ENCODE measurements around the gene ODAD3.

ODAD3 gene

DNA sequence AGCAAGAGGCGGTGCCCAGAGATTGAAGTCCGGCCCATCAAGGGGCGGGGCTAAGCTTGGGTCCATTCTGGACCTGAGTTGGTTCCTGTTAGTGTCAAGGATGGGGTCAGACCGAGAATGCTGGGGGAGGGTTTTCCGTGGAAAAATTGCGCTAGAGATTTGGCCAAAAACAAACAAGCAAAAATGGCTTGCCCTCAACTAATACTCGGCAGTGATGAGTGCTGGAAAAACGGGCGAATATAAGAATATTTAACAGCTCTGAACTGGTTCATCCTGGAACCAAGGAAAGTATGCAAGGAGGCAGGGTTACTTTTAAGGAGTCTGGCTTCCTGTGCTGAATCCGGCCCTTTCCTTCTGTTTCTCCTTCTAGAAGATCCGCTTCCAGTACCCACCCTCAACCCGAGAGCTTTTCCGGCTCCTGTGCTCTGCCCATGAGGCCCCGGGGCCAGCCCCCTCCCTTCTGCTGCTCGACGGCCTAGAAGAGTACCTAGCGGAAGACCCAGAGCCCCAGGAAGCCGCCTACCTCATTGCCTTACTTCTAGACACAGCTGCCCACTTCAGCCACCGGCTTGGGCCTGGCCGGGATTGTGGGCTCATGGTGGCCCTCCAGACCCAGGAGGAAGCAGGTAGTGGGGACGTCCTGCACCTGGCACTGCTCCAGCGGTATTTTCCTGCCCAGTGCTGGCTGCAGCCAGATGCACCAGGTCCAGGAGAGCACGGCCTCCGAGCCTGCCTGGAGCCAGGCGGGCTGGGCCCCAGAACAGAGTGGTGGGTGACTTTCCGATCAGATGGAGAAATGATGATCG lies 59.6 kb downstream of the ODAD3 start:
- DNase-seq (ENCODE audit: low spot score): no peak

DNA sequence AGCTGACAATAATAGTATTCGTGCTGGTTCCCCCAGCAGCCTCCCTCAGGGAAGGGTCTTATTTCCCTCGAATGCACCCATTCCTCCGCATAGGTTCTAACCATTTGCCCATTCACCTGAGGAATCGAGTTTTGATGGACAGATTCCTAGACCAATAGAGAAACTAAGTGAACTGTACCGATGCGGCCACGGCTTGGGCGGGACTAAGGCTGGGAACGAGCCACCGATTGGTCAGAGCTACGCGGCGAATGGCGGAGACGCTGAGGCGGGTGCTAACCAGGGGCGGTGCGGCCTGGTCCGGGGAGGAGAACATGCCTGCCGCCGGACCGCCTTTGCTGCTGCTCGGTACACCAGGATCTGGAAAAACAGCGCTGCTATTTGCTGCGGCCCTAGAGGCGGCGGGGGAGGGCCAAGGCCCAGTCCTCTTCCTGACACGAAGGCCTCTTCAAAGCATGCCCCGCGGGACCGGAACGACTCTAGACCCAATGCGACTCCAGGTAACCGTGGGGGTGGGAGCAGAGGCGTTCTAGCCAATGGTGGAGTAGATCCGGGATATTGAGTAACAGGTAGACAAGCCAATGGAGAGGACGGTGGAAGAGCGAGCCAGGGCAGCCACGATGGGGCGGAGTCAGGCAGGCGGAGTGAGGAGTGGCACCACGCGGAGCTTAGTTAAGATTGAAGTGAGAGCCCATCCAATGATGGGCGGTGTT lies 60.3 kb downstream of the ODAD3 start, which contains the start of gene SWSAP1:
SWSAP1 (plus strand) TSS at position 234 of the 710 bp plus-strand sequence; CDS start at position 249, 15 bp downstream.
- peak; percentile 100 for DNase-seq (ENCODE audit: low spot score)

DNA sequence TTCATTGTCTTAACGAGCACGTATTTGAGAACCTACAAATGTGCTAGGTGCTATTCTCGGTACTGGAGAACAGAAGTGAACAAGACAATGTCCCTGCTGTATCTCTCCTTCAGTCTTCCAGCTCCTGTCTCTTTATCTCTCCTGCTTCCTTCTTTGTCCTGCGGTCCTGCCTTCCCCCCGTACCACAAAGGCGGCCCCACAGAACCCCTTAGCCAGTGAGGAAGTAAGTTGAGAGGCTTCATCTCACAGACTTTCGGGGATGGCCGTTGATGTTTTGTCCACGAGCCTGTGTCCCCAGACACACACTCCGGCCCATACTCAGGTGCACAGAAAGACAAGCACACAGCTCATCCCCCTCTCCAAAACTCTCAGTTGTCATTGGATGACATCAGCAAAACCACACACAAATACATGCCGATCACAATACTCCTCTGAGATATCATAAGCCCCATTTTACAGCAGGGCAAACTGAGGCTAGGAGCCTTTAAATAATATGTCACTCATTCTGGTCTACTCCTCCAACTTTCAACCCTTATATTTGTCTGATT lies 61.0 kb downstream of the ODAD3 start:
- no peak for DNase-seq (ENCODE audit: low spot score)

DNA sequence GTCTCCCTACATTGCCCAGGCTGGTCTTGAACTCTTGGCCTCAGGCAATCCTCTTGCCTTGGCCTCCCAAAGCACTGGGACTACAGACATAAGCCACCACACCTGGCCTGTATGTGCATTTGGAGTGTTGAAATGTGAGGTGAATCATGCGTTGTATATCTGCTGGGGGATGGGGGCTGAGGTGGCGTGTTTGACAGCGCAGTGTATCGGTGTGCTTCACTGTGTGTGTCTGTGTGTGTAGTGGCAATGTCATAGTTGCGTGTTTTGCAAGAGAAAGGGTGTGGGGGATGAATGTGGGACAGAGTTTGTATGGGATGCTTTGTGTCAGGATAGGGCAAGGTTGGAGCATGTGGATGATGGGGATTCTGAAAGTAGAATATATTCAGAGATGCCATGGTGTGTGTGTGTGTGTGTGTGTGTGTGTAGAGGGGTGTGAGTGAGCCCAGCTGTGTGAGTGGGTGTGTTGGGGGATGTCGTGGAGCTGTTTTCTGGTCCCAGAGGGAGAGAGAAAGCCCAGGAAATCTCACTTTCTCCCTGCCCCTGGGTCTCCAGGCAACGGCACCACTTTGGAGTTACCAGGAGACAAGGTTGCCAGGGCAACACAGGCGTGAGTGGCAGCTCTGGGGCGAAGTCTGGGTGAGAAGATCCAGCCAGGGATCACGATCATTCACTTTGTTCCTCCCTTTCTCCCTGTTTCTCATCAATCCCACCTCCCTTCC lies 61.6 kb downstream of the ODAD3 start:
- DNase-seq (ENCODE audit: low spot score): no peak

DNA sequence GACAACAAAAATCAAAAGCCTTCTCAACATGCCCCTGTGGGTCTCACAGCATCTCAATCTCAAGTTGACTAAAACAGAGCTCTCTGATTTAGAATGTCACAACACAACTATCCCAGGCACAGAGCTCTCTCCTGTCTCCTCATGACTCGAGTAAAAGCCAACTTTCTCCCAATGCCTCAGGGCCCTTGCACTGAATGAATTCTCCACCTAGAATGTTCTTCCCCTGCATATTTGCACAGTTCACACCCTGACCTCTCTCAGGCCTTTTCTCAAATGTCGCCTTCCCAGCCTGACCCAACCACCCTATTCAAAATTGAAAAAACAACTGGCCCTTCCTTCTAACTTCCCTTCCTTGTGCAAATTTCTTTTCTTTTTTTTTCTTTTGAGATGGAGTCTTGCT lies 64.2 kb downstream of the ODAD3 start:
- DNase-seq (ENCODE audit: low spot score): no peak
